GM23338 (cell line): ENCODE data around the gene OR6C2.
"Not testable (repeated sequence)": the region's sequence is repeated elsewhere in the genome, so short reads cannot be mapped to it uniquely, and the experiment has no call there.

Source experiments
- CREB1 ChIP-seq: fragments of 250-450 bp; sonication (Bioruptor Pico); IDR thresholded peaks from 2 replicates; pipeline ENCODE4 v1.5.0; 2020; ENCODE audit warnings: low read depth, mild to moderate bottlenecking, moderate library complexity
- CTCF ChIP-seq, 2 experiments: fragments of 200-600 bp in 1 of 2; sonication (generic) in 1 of 2; conservative IDR thresholded peaks; 2 replicates each; pipeline versions ENCODE4 v1.5.1 to v1.6.1; 2016 to 2017; ENCODE audit warnings: antibody characterized with exemption in 2 of 2, low read depth in 2 of 2, mild to moderate bottlenecking in 2 of 2, moderate library complexity in 1 of 2
- EZH2 ChIP-seq: fragments of 200-600 bp; sonication (generic); IDR thresholded peaks from one replicate; pipeline ENCODE4 v1.8.0; 2017; ENCODE audit warnings: antibody characterized with exemption, mild to moderate bottlenecking, low read depth; ENCODE audit not compliant: unreplicated experiment
- JUNB ChIP-seq: IDR thresholded peaks from one replicate; pipeline ENCODE4 v1.6.1; 2016; ENCODE audit warnings: antibody characterized with exemption; ENCODE audit not compliant: unreplicated experiment
- POLR2AphosphoS5 ChIP-seq: IDR thresholded peaks from 2 replicates; pipeline ENCODE4 v1.6.1; 2016; ENCODE audit warnings: antibody characterized with exemption, low read depth
- STAT1 ChIP-seq: IDR thresholded peaks from one replicate; pipeline ENCODE4 v1.6.1; 2016; ENCODE audit warnings: antibody characterized with exemption; ENCODE audit not compliant: unreplicated experiment
- ZNF114 ChIP-seq: fragments of 250-450 bp; sonication (Bioruptor Pico); IDR thresholded peaks from 2 replicates; pipeline ENCODE4 v1.5.0; 2020; ENCODE audit warnings: mild to moderate bottlenecking, moderate library complexity
- ZNF331 ChIP-seq: fragments of 250-450 bp; sonication (Bioruptor Pico); IDR thresholded peaks from 2 replicates; pipeline ENCODE4 v1.5.0; 2020; ENCODE audit warnings: low read depth, mild to moderate bottlenecking, moderate library complexity

DNA sequence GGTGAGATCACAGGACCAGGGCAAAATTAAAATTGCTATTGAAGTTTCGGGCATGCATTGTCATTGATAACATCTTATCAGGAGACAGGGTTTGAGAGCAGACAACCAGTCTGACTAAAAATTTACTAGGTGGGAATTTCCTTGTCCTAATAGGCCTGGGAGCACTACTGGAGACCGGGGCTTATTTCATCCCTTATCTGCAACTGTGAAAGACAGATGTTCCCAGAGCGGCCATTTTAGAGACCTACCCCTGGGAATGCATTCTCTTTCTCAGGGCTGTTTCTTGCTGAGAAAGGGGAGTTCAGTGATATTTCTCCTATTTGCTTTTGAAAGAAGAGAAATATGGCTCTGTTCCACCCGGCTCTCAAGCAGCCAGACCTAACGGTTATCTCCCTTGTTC lies 2.6 kb upstream of the OR6C2 start:
- not testable (repeated sequence) for TF ChIP-seq POLR2AphosphoS5; EZH2; CTCF (conservative IDR thresholded peaks at IDR 0.05; ENCODE audit: low read depth in 2 of 2); ZNF114 (CRISPR knock-in tag); ZNF331 (CRISPR knock-in tag); CREB1 (CRISPR knock-in tag); STAT1; JUNB
